PFSK-1 (cell line): Measurements from ENCODE around the gene BPIFA2.

Experiments used
- FOXP2 ChIP-seq: optimal IDR thresholded peaks from 2 replicates; pipeline ENCODE3; 2011; ENCODE audit warnings: borderline replicate concordance, control low read depth, inconsistent platforms; ENCODE audit not compliant: insufficient read depth; ENCODE audit errors: extremely low read length, extremely low read depth
- POLR2AphosphoS5 ChIP-seq: IDR thresholded peaks from 2 replicates; pipeline ENCODE4 v1.6.1; 2012; ENCODE audit warnings: low read depth, mild to moderate bottlenecking, control low read depth, low read length, moderate library complexity
- TAF1 ChIP-seq: IDR thresholded peaks from 2 replicates; pipeline ENCODE4 v1.6.1; 2012; ENCODE audit warnings: low read length, control low read depth, borderline replicate concordance; ENCODE audit not compliant: insufficient read depth
- TF ChIP-seq, protein P1 (sequence below), 2 experiments: IDR thresholded peaks; 2 replicates each; pipeline versions ENCODE4 v1.6.1 to v1.8.0; 2011 to 2012; ENCODE audit warnings: low read depth in 2 of 2, low read length in 2 of 2, control low read depth in 1 of 2, inconsistent platforms in 1 of 2, mild to moderate bottlenecking in 1 of 2, moderate library complexity in 1 of 2; ENCODE audit not compliant: insufficient read depth in 1 of 2

DNA sequence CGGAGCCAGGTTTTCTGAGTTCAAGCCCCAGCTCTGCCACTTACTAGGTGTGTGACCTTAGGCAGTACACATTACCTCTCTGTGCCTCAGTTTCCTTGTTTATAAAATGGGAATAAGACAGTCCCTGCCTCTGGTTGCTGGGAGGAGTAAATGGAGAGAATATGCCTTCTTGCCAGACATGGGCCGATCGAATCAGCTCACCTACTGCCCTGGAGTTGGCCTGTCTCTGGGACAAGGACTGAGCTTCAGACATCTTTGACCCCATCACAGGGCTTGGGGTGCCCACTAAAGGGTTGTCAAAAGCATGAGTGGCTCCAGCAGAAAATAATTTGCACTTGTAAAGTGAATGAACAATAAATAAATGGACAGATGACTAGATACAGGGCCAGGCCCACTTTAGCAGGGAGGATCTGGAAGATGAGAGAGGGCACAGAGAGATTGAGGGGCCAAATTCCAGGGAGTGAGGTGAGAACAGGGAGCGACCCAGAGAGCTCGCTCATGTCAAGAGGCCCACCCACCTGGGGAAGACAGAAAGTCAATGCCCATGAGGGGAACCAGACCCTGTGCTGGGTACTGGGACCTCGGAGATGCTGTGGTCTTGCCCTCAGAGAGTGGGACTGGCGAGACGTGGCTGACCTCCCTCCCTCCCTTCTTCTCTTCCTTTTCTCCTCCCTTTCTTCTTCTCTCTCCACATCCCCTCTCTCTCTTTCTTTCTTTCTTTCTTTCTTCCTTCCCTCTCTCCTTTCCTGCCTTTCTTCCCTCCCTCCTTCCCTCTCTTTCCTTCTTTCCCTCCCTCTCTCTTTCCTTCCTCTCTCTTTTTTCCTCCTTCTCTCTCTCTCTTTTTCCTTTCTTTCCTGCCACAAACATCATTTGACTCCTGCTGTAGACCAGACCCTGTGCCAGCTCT lies 3.9 kb upstream of the BPIFA2 start:
- TF ChIP-seq POLR2AphosphoS5 = no peak
- TF ChIP-seq, protein P1, sequence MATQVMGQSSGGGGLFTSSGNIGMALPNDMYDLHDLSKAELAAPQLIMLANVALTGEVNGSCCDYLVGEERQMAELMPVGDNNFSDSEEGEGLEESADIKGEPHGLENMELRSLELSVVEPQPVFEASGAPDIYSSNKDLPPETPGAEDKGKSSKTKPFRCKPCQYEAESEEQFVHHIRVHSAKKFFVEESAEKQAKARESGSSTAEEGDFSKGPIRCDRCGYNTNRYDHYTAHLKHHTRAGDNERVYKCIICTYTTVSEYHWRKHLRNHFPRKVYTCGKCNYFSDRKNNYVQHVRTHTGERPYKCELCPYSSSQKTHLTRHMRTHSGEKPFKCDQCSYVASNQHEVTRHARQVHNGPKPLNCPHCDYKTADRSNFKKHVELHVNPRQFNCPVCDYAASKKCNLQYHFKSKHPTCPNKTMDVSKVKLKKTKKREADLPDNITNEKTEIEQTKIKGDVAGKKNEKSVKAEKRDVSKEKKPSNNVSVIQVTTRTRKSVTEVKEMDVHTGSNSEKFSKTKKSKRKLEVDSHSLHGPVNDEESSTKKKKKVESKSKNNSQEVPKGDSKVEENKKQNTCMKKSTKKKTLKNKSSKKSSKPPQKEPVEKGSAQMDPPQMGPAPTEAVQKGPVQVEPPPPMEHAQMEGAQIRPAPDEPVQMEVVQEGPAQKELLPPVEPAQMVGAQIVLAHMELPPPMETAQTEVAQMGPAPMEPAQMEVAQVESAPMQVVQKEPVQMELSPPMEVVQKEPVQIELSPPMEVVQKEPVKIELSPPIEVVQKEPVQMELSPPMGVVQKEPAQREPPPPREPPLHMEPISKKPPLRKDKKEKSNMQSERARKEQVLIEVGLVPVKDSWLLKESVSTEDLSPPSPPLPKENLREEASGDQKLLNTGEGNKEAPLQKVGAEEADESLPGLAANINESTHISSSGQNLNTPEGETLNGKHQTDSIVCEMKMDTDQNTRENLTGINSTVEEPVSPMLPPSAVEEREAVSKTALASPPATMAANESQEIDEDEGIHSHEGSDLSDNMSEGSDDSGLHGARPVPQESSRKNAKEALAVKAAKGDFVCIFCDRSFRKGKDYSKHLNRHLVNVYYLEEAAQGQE (IDR thresholded peaks at IDR 0.05; ENCODE audit: insufficient read depth in 1 of 2, low read depth in 2 of 2, low read length in 2 of 2) = no peak
- no peak for TF ChIP-seq TAF1
- no peak for TF ChIP-seq FOXP2
